ENCODE measurements around the gene AQP2. TPM values are rescaled to one million over a fixed set of nuclear protein-coding genes. Genes with fewer than 3 reads are reported as not detected.

AQP2 gene
- total RNA-seq, 1 experiment from 2014 or later = not detected

DNA sequence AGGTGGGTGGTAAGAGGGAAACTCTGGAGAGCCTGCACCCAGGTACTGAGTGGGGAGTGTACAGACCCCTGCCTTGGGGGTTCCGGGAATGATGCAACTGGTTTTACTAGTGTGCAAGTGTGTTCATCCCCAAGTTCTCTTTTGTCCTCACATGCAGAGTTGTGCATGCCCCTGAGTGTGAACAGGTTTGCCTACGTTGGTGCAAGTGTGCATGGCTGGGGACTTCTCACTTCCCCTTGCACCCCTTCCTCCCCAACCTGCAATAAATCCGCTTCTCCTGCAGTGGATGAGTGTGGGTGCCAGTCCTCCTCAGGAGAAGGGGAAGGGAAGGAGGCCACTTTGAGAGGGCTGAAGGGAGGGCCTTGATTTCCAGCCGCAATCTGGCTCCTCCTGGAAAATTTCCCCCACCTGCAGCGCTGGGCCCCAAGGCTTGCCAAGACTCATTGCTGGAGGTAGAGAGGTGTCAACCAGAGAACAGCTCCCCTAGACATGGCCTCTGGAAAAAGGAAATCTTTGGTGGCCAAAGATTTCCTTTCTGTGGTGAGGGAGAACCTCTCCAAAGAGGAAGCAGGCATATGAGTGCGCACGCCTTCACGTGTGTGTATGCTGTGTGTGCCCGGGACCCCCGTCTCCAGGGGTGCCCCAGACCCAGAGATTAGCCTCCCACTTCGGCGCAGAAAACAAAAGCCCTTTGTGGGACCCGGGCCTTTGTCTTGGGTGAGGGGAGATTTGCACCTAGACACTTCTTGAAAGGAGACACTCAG lies 5.5 kb downstream of the AQP2 start:
- Mint-ChIP-seq H3K36me3 (ENCODE audit: insufficient read depth, unreplicated experiment) (no peaks in the 10 kb centered on the region), H3K27me3 (ENCODE audit: insufficient read depth, unreplicated experiment) (no peaks in the 10 kb centered on the region), H3K9me3 (ENCODE audit: unreplicated experiment) (no peaks in the 10 kb centered on the region), H3K4me1 (ENCODE audit: low read depth, unreplicated experiment) (peaks cover 7% of the 10 kb centered on the region), H3K4me3 (ENCODE audit: unreplicated experiment) (no peak overlapping the region), H3K27ac (ENCODE audit: unreplicated experiment) (no peak overlapping the region)
- ChIA-PET POLR2A (no interaction called here), CTCF (interaction anchor here (1.5 kb wide), 1 partner anchor 113 kb away, joined by 5 read pairs; no protein-coding TSS in a partner anchor)
- Histone ChIP-seq H3K36me3 (ENCODE audit: control insufficient read depth, insufficient read depth, low read length) (no peaks in the 10 kb centered on the region), H3K27me3 (replicated peaks; ENCODE audit: control insufficient read depth, insufficient read depth, low read length) (no peaks in the 10 kb centered on the region), H3K4me3 (ENCODE audit: low read depth, low read length) (no peak overlapping the region), H3K4me1 (peaks cover 9% of the 10 kb centered on the region; the same call in 1 of the 2 replicates), H3K9me3 (no peaks in the 10 kb centered on the region)
- TF ChIP-seq, protein P1, sequence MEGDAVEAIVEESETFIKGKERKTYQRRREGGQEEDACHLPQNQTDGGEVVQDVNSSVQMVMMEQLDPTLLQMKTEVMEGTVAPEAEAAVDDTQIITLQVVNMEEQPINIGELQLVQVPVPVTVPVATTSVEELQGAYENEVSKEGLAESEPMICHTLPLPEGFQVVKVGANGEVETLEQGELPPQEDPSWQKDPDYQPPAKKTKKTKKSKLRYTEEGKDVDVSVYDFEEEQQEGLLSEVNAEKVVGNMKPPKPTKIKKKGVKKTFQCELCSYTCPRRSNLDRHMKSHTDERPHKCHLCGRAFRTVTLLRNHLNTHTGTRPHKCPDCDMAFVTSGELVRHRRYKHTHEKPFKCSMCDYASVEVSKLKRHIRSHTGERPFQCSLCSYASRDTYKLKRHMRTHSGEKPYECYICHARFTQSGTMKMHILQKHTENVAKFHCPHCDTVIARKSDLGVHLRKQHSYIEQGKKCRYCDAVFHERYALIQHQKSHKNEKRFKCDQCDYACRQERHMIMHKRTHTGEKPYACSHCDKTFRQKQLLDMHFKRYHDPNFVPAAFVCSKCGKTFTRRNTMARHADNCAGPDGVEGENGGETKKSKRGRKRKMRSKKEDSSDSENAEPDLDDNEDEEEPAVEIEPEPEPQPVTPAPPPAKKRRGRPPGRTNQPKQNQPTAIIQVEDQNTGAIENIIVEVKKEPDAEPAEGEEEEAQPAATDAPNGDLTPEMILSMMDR (IDR thresholded peaks at IDR 0.05; ENCODE audit: insufficient read depth in 1 of 2, low read depth in 1 of 2, low read length in 1 of 2, severe bottlenecking in 1 of 2, unreplicated experiment in 1 of 2) = no peak
- no peak for DNase-seq
- intact Hi-C loops (cut with micrococcal nuclease; ENCODE audit: unreplicated experiment) = no loop called here
- no TSS peak for BruUV-seq (replicated peaks)

DNA sequence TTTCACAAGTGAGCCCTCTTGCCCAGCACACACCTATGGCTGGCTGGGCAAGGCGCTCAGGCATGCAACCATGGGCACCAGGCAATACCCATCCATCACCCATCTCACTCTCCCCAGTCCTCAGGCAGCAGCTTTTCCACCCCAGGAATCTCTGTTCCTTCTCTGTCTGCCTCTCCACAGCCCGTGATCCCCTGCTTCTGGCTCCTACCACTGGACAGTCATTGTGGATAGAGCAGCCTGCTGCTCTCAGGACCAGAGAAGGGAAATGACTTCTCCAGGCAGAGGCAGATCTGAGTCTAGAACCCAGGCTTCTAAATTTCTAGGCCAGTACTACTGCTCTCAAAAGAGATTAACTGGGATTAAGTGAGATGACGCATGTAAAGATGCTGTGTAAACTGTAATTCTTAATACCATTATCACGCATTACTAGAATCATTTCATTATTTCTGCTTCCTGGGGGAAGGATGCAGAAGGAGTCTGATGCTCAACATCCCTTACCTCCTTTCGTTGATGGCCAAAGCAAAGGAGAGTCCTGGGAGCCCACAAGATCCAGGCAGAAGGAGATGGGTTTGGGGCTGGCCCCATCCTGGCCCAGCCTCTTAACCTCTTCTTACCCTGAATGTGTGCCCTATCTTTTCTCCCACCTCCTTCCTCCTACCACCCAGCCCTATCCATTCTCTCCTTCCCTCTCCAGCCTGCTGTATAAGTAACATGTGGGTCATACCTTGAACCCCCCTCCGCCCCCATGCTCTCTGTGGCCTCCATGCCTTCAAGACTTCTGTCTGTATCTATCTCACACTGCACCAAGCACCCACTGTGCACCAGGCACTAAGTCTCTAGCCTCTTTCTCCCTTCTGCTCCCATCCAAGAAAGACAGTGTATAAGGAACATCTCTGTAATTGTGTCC lies 6.4 kb downstream of the AQP2 start:
- H3K4me1 ChIP-seq = peaks cover 9% of the 10 kb centered on the region; the same call in 1 of the 2 replicates
- H3K9me3 Mint-ChIP-seq (ENCODE audit: unreplicated experiment) = no peaks in the 10 kb centered on the region
- H3K9me3 ChIP-seq = no peaks in the 10 kb centered on the region
- no peak overlapping the region for H3K4me3 Mint-ChIP-seq (ENCODE audit: unreplicated experiment)
- no peaks in the 10 kb centered on the region for H3K36me3 Mint-ChIP-seq (ENCODE audit: insufficient read depth, unreplicated experiment)
- ChIA-PET POLR2A (no interaction called here), CTCF (no interaction called here)
- H3K4me1 Mint-ChIP-seq (ENCODE audit: low read depth, unreplicated experiment) = peaks cover 7% of the 10 kb centered on the region
- no peaks in the 10 kb centered on the region for H3K27me3 ChIP-seq (replicated peaks; ENCODE audit: control insufficient read depth, insufficient read depth, low read length)
- DNase-seq = no peak
- intact Hi-C loops (cut with micrococcal nuclease; ENCODE audit: unreplicated experiment) = no loop called here
- no peaks in the 10 kb centered on the region for H3K36me3 ChIP-seq (ENCODE audit: control insufficient read depth, insufficient read depth, low read length)
- TF ChIP-seq, protein P1 (IDR thresholded peaks at IDR 0.05; ENCODE audit: insufficient read depth in 1 of 2, low read depth in 1 of 2, low read length in 1 of 2, severe bottlenecking in 1 of 2, unreplicated experiment in 1 of 2) = no peak
- no peaks in the 10 kb centered on the region for H3K27me3 Mint-ChIP-seq (ENCODE audit: insufficient read depth, unreplicated experiment)
- no TSS peak for BruUV-seq (replicated peaks)
- no peak overlapping the region for H3K27ac Mint-ChIP-seq (ENCODE audit: unreplicated experiment)
- H3K4me3 ChIP-seq (ENCODE audit: low read depth, low read length) = no peak overlapping the region

DNA sequence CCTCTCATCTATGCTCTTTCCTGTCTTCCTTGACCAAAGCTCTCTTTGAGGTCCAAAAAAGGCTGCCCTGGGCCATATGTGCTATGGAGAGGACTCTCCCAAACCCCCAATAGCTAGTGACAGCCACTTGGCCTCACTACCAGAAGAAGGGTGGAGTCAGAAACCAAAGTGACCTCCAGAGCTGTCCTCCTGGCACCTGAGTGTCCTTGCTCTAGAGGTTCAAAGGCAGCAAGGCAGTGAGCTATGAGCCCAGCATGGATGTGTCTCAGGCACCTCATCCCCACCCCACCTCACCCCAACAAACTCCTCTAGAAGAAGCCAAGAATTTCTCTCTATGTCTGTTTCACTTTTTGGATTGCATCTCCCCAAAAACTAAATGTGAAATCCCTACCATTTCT lies 7.0 kb downstream of the AQP2 start:
- Mint-ChIP-seq H3K4me1 (ENCODE audit: low read depth, unreplicated experiment) (peaks cover 7% of the 10 kb centered on the region), H3K27ac (ENCODE audit: unreplicated experiment) (no peak overlapping the region), H3K36me3 (ENCODE audit: insufficient read depth, unreplicated experiment) (no peaks in the 10 kb centered on the region), H3K9me3 (ENCODE audit: unreplicated experiment) (no peaks in the 10 kb centered on the region), H3K4me3 (ENCODE audit: unreplicated experiment) (no peak overlapping the region), H3K27me3 (ENCODE audit: insufficient read depth, unreplicated experiment) (no peaks in the 10 kb centered on the region)
- CTCF ChIA-PET = interaction anchor here (0.6 kb wide), 1 partner anchor 17 kb away, joined by 3 read pairs; no protein-coding TSS in a partner anchor
- TF ChIP-seq, protein P1 (IDR thresholded peaks at IDR 0.05; ENCODE audit: insufficient read depth in 1 of 2, low read depth in 1 of 2, low read length in 1 of 2, severe bottlenecking in 1 of 2, unreplicated experiment in 1 of 2) = no peak
- BruUV-seq (replicated peaks) = no TSS peak
- peaks cover 9% of the 10 kb centered on the region; the same call in 1 of the 2 replicates for H3K4me1 ChIP-seq
- H3K36me3 ChIP-seq (ENCODE audit: control insufficient read depth, insufficient read depth, low read length) = no peaks in the 10 kb centered on the region
- no peak for DNase-seq
- no peak overlapping the region for H3K4me3 ChIP-seq (ENCODE audit: low read depth, low read length)
- intact Hi-C loops (cut with micrococcal nuclease; ENCODE audit: unreplicated experiment) = no loop called here
- POLR2A ChIA-PET = no interaction called here
- no peaks in the 10 kb centered on the region for H3K27me3 ChIP-seq (replicated peaks; ENCODE audit: control insufficient read depth, insufficient read depth, low read length)
- no peaks in the 10 kb centered on the region for H3K9me3 ChIP-seq
